Measurements from ENCODE around the gene RALGDS.

RALGDS gene

DNA sequence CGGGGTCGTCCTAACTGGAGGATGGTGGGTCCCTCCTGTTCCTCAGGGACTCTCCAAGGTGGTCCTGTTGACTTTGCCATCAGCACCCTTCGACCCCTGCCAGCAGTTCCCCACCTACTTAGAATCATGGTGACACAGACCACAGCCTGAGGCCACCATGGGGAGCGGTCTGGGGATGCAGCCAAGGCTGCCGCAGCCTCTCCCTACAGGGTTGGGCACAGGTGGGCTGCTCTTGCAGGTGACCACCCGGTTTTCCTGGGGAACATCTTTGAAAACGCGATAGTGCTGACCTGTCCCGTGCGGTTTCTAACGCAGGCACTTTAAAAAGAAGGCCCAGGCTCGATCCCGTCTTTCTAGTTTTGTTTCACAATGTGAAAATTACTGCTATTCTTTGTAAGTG is 72.0 kb downstream of the RALGDS start:
- DNase-seq (ENCODE audit: extremely low read depth, low read depth): no peak
- H3K4me3 ChIP-seq (replicated peaks; ENCODE audit: low read depth, low read length): no peak overlapping the region
- TF ChIP-seq, protein P1, sequence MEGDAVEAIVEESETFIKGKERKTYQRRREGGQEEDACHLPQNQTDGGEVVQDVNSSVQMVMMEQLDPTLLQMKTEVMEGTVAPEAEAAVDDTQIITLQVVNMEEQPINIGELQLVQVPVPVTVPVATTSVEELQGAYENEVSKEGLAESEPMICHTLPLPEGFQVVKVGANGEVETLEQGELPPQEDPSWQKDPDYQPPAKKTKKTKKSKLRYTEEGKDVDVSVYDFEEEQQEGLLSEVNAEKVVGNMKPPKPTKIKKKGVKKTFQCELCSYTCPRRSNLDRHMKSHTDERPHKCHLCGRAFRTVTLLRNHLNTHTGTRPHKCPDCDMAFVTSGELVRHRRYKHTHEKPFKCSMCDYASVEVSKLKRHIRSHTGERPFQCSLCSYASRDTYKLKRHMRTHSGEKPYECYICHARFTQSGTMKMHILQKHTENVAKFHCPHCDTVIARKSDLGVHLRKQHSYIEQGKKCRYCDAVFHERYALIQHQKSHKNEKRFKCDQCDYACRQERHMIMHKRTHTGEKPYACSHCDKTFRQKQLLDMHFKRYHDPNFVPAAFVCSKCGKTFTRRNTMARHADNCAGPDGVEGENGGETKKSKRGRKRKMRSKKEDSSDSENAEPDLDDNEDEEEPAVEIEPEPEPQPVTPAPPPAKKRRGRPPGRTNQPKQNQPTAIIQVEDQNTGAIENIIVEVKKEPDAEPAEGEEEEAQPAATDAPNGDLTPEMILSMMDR (IDR thresholded peaks at IDR 0.05; ENCODE audit: low read depth, low read length, missing control alignments): no peak

DNA sequence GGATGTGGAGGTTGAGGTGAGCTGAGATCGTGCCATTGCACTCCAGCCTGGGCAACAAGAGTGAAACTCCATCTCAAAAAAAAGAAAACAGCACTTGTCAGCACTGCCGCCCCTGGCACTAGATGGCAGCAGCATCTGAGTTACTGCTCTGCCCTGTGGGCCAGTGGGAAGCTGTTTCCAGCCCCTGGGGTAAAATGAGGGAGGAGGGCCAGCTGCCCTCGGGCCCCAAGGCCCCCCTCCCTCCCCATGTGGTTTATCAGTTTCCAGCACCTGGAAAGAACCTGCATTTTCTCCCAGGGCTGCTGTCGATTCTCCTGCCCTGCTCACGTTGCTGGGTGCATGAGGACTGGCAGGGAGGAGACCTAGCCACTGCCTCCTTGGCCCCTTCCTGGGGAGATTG is 72.4 kb downstream of the RALGDS start:
- DNase-seq (ENCODE audit: extremely low read depth, low read depth): no peak
- no peak overlapping the region for H3K4me3 ChIP-seq (replicated peaks; ENCODE audit: low read depth, low read length)
- TF ChIP-seq, protein P1 (IDR thresholded peaks at IDR 0.05; ENCODE audit: low read depth, low read length, missing control alignments): peak; percentile 39
